MCF 10A (cell line): ENCODE results near the gene KCNA10. TPM values are rescaled to one million over a fixed set of nuclear protein-coding genes. Genes with fewer than 3 reads are reported as not detected.

Source experiments
- BruUV-seq: library from RNA; stranded (reverse); fragments of 400-500 nt; replicated peaks from 2 replicates; lab custom pipeline; 2021; lab: Mats Ljungman, UMichigan
- CTCF ChIA-PET: fragments of 300-600 bp; sonication (Branson Sonifier 250); formaldehyde crosslinking; extraction: SDS; loops from one replicate; lab custom pipeline; 2021; ENCODE audit warnings: antibody characterized with exemption, inconsistent platforms; lab: Yijun Ruan, JAX
- POLR2A ChIA-PET: fragments of 300-600, 350-650 bp; sonication (Branson Sonifier 250); formaldehyde crosslinking; extraction: SDS; loops from one replicate; lab custom pipeline; 2020; ENCODE audit warnings: antibody characterized with exemption, inconsistent platforms; lab: Yijun Ruan, JAX
- DNase-seq: peaks from one replicate; pipeline ENCODE4 v3.0.0-alpha.2; 2018; ENCODE audit not compliant: unreplicated experiment
- H3K27ac Mint-ChIP-seq: one replicate; pipeline ENCODE4 v1.8.0; 2022; ENCODE audit warnings: mild to moderate bottlenecking, low read depth, mixed read lengths; ENCODE audit not compliant: unreplicated experiment
- H3K27me3 Mint-ChIP-seq: one replicate; pipeline ENCODE4 v1.8.0; 2022; ENCODE audit warnings: mixed read lengths; ENCODE audit not compliant: insufficient read depth, unreplicated experiment
- H3K36me3 Mint-ChIP-seq: one replicate; pipeline ENCODE4 v1.8.0; 2022; ENCODE audit warnings: mild to moderate bottlenecking, moderate library complexity, mixed read lengths; ENCODE audit not compliant: insufficient read depth, unreplicated experiment
- H3K4me1 Mint-ChIP-seq: one replicate; pipeline ENCODE4 v1.8.0; 2022; ENCODE audit warnings: mixed read lengths; ENCODE audit not compliant: insufficient read depth, unreplicated experiment
- H3K4me3 Mint-ChIP-seq: one replicate; pipeline ENCODE4 v1.8.0; 2022; ENCODE audit warnings: mild to moderate bottlenecking, moderate library complexity, mixed read lengths; ENCODE audit not compliant: unreplicated experiment
- H3K9me3 Mint-ChIP-seq: one replicate; pipeline ENCODE4 v1.8.0; 2022; ENCODE audit warnings: mixed read lengths; ENCODE audit not compliant: unreplicated experiment
- CTCF ChIP-seq: fragments of 200-600 bp; IDR thresholded peaks from one replicate; pipeline ENCODE4 v1.8.0; 2022; ENCODE audit warnings: antibody characterized with exemption, mild to moderate bottlenecking; ENCODE audit not compliant: unreplicated experiment
- intact Hi-C: fragments of 100-400 bp; cut with micrococcal nuclease; formaldehyde crosslinking; loops from 2 replicates; pipeline ENCODE4 v1.14.1; 2022
- total RNA-seq: library from RNA; stranded (reverse); gene quantifications from 2 replicates; pipeline ENCODE4 v1.2.3, GENCODE V29; 2022

KCNA10 gene
- total RNA-seq, 1 experiment from 2014 or later: not detected

GRCh38 chr1:110489973-110490542 lies 28.9 kb downstream of the KCNA10 start:
- TF ChIP-seq CTCF: no peak
- CTCF ChIA-PET: interaction anchor here (0.7 to 1.3 kb wide), 4 partner anchors 30 to 1330 kb away, joined by 3 to 7 read pairs (median 4); no protein-coding TSS in a partner anchor
- POLR2A ChIA-PET: interaction anchor here (0.7 kb wide), 1 partner anchor 27 kb away, joined by 5 read pairs; no protein-coding TSS in a partner anchor
- no peak overlapping the region for H3K4me3 Mint-ChIP-seq
- no peak overlapping the region for H3K27ac Mint-ChIP-seq
- no peak for DNase-seq
- intact Hi-C loops: loop anchor here (10.0 kb wide), 1 partner anchor 435 kb away; no protein-coding TSS in a partner anchor
- no peaks in the 10 kb centered on the region for H3K36me3 Mint-ChIP-seq
- H3K4me1 Mint-ChIP-seq: peaks cover 7% of the 10 kb centered on the region
- no peaks in the 10 kb centered on the region for H3K27me3 Mint-ChIP-seq
- BruUV-seq: no TSS peak
- no peaks in the 10 kb centered on the region for H3K9me3 Mint-ChIP-seq

GRCh38 chr1:110489406-110489805 lies 29.6 kb downstream of the KCNA10 start:
- Mint-ChIP-seq H3K9me3 (no peaks in the 10 kb centered on the region), H3K4me3 (no peak overlapping the region), H3K36me3 (no peaks in the 10 kb centered on the region), H3K27ac (no peak overlapping the region), H3K4me1 (peaks cover 7% of the 10 kb centered on the region), H3K27me3 (no peaks in the 10 kb centered on the region)
- CTCF ChIA-PET: interaction anchor here (0.7 to 1.3 kb wide), 4 partner anchors 29 to 1331 kb away, joined by 3 to 7 read pairs (median 4); no protein-coding TSS in a partner anchor
- POLR2A ChIA-PET: interaction anchor here (0.7 kb wide), 1 partner anchor 27 kb away, joined by 5 read pairs; no protein-coding TSS in a partner anchor
- no peak for DNase-seq
- no TSS peak for BruUV-seq
- no peak for TF ChIP-seq CTCF
- intact Hi-C loops: no loop called here

- TF ChIP-seq CTCF: no peak
- intact Hi-C loops: no loop called here
- Mint-ChIP-seq H3K27me3 (peaks cover 3% of the 10 kb centered on the region), H3K4me3 (no peak overlapping the region), H3K4me1 (peaks cover 7% of the 10 kb centered on the region), H3K27ac (no peak overlapping the region), H3K36me3 (no peaks in the 10 kb centered on the region), H3K9me3 (no peaks in the 10 kb centered on the region)
- DNase-seq: no peak
- BruUV-seq: no TSS peak
- POLR2A ChIA-PET: interaction anchor here (0.6 kb wide), 1 partner anchor 159 kb away, joined by 3 read pairs; no protein-coding TSS in a partner anchor
- CTCF ChIA-PET: no interaction called here
Measured at GRCh38 chr1:110488867-110489266, 30.1 kb downstream of the KCNA10 start.

GRCh38 chr1:110488161-110488560 lies 30.8 kb downstream of the KCNA10 start:
- no TSS peak for BruUV-seq
- H3K27ac Mint-ChIP-seq: no peak overlapping the region
- H3K4me1 Mint-ChIP-seq: peaks cover 7% of the 10 kb centered on the region
- ChIA-PET CTCF (interaction anchor here (0.5 to 12.6 kb wide), 2 partner anchors 8 to 292 kb away, joined by 3 to 123 read pairs; no protein-coding TSS in a partner anchor), POLR2A (interaction anchor here (0.6 kb wide), 1 partner anchor 159 kb away, joined by 3 read pairs; no protein-coding TSS in a partner anchor)
- H3K27me3 Mint-ChIP-seq: peaks cover 10% of the 10 kb centered on the region
- intact Hi-C loops: no loop called here
- no peaks in the 10 kb centered on the region for H3K9me3 Mint-ChIP-seq
- H3K36me3 Mint-ChIP-seq: no peaks in the 10 kb centered on the region
- no peak for DNase-seq
- H3K4me3 Mint-ChIP-seq: no peak overlapping the region
- TF ChIP-seq CTCF: no peak
